Thoracic aorta (tissue), 2 donors: ENCODE data around the gene BRSK2. TPM values are rescaled to one million over a fixed set of nuclear protein-coding genes. Genes with fewer than 3 reads are reported as not detected.

ENCODE experiments used
- ATAC-seq: fragments of 150-250 bp; one replicate; pipeline ENCODE4 v1.8.0; 2017; ENCODE audit warnings: low read depth; ENCODE audit not compliant: insufficient number of reproducible peaks, low FRiP score
- DNase-seq: peaks from one replicate; pipeline ENCODE4 v3.0.0-alpha.2; 2020; ENCODE audit warnings: low spot score
- H3K27ac ChIP-seq, 2 donors: fragments of 200-600 bp; sonication (generic); 1 replicate in 1 of 2; 2 replicates in 1 of 2; pipeline ENCODE4 v1.5.1; 2016; ENCODE audit warnings: mild to moderate bottlenecking in 2 of 2, moderate library complexity in 2 of 2
- H3K27me3 ChIP-seq: fragments of 200-600 bp; sonication (generic); replicated peaks from 2 replicates; pipeline ENCODE4 v1.6.0; 2016; ENCODE audit warnings: mild to moderate bottlenecking; ENCODE audit not compliant: insufficient read depth
- H3K36me3 ChIP-seq: fragments of 200-600 bp; sonication (generic); one replicate; pipeline ENCODE4 v1.5.1; 2016
- H3K4me1 ChIP-seq, 2 donors: fragments of 200-600 bp; sonication (generic); 1 replicate in 1 of 2; 2 replicates in 1 of 2; pipeline versions ENCODE4 v1.5.1 to v1.6.0; 2016; ENCODE audit warnings: low read depth in 2 of 2, mild to moderate bottlenecking in 1 of 2; ENCODE audit not compliant: control insufficient read depth in 1 of 2
- H3K4me3 ChIP-seq: fragments of 200-600 bp; sonication (generic); 2 replicates; pipeline ENCODE4 v1.5.1; 2016; ENCODE audit warnings: mild to moderate bottlenecking
- H3K9me3 ChIP-seq: fragments of 200-600 bp; sonication (generic); 2 replicates; pipeline ENCODE4 v1.5.1; 2016
- CTCF ChIP-seq: fragments of 200-600 bp; sonication (generic); IDR thresholded peaks from one replicate; pipeline ENCODE4 v1.5.1; 2019; ENCODE audit warnings: antibody characterized with exemption
- total RNA-seq, 2 donors: library from RNA; depleted of rRNA; stranded (reverse); fragments of >200 nt; gene quantifications; one replicate each; pipeline versions ENCODE4 v1.1.0 to v1.2.3, GENCODE V29; 2016

BRSK2 gene
- total RNA-seq, 2 donors from 2014 or later: 1.2 TPM; not detected in 1

- ATAC-seq (no peak), DNase-seq (no peak)
- H3K4me1 ChIP-seq: peaks cover 0 to 36% of the 10 kb centered on the region in 2 donors
- no peak overlapping the region for H3K4me3 ChIP-seq
- no peaks in the 10 kb centered on the region for H3K9me3 ChIP-seq
- no peaks in the 10 kb centered on the region for H3K36me3 ChIP-seq
- H3K27me3 ChIP-seq: no peaks in the 10 kb centered on the region
- TF ChIP-seq CTCF: no peak
- peak overlapping the region; percentile 62 to 69 for H3K27ac ChIP-seq
These were observed 69.5 kb downstream of the BRSK2 start for GRCh38 chr11:1459219-1459575.

GRCh38 chr11:1459764-1460395 lies 70.1 kb downstream of the BRSK2 start:
- TF ChIP-seq CTCF: no peak
- Histone ChIP-seq H3K36me3 (no peaks in the 10 kb centered on the region), H3K9me3 (no peaks in the 10 kb centered on the region), H3K27me3 (no peaks in the 10 kb centered on the region), H3K4me3 (peak overlapping the region; percentile 57), H3K4me1 (peaks cover 0 to 36% of the 10 kb centered on the region in 2 donors), H3K27ac (peak overlapping the region; percentile 69 to 80)
- DNase-seq: no peak
- no peak for ATAC-seq

- peaks cover 3% of the 10 kb centered on the region for H3K36me3 ChIP-seq
- DNase-seq (peak; percentile 31), ATAC-seq (peak; percentile 75)
- TF ChIP-seq CTCF: no peak
- peak overlapping the region; percentile 69 to 80 for H3K27ac ChIP-seq
- H3K4me1 ChIP-seq: peaks cover 0 to 36% of the 10 kb centered on the region in 2 donors
- no peaks in the 10 kb centered on the region for H3K9me3 ChIP-seq
- no peaks in the 10 kb centered on the region for H3K27me3 ChIP-seq
- H3K4me3 ChIP-seq: peak overlapping the region; percentile 57
These were observed 70.8 kb downstream of the BRSK2 start for GRCh38 chr11:1460396-1460985.

GRCh38 chr11:1460986-1461825 lies 71.5 kb downstream of the BRSK2 start:
- Histone ChIP-seq H3K9me3 (no peaks in the 10 kb centered on the region), H3K27ac (peak overlapping the region; percentile 69 to 80), H3K36me3 (peaks cover 3% of the 10 kb centered on the region), H3K4me1 (peaks cover 0 to 36% of the 10 kb centered on the region in 2 donors), H3K4me3 (peak overlapping the region; percentile 57), H3K27me3 (no peaks in the 10 kb centered on the region)
- ATAC-seq: no peak
- no peak for DNase-seq
- no peak for TF ChIP-seq CTCF
